ENCODE measurements around the gene WBP1L.
"Not testable (repeated sequence)": the region's sequence is repeated elsewhere in the genome, so short reads cannot be mapped to it uniquely, and the experiment has no call there.

WBP1L gene

GRCh38 chr10:102743588-102744373 lies at the start of gene WBP1L:
Gene WBP1L, plus strand, starts transcription at chr10:102743948. Its CDS starts 106 bp downstream, at chr10:102744054.
- DNase-seq (ENCODE audit: extremely low read depth, low read depth): peak; percentile 99
- peak within 1 kb of the TSS; percentile 71 for H3K4me3 ChIP-seq (replicated peaks; ENCODE audit: low read depth, low read length)
- TF ChIP-seq CTCF (IDR thresholded peaks at IDR 0.05; ENCODE audit: low read depth, low read length, missing control alignments): no peak

- DNase-seq (ENCODE audit: extremely low read depth, low read depth); H3K4me3 ChIP-seq (replicated peaks; ENCODE audit: low read depth, low read length): not testable (repeated sequence)
Observed at GRCh38 chr10:102695401-102695800, 48.3 kb upstream of the WBP1L start.

- H3K4me3 ChIP-seq (replicated peaks; ENCODE audit: low read depth, low read length): no peak overlapping the region
- TF ChIP-seq CTCF (IDR thresholded peaks at IDR 0.05; ENCODE audit: low read depth, low read length, missing control alignments): no peak
- DNase-seq (ENCODE audit: extremely low read depth, low read depth): no peak
Observed at GRCh38 chr10:102696736-102697135, 47.0 kb upstream of the WBP1L start.

- no peak overlapping the region for H3K4me3 ChIP-seq (replicated peaks; ENCODE audit: low read depth, low read length)
- no peak for DNase-seq (ENCODE audit: extremely low read depth, low read depth)
- no peak for TF ChIP-seq CTCF (IDR thresholded peaks at IDR 0.05; ENCODE audit: low read depth, low read length, missing control alignments)
Observed at GRCh38 chr10:102698894-102699293, 44.9 kb upstream of the WBP1L start.

- TF ChIP-seq CTCF (IDR thresholded peaks at IDR 0.05; ENCODE audit: low read depth, low read length, missing control alignments): no peak
- H3K4me3 ChIP-seq (replicated peaks; ENCODE audit: low read depth, low read length): no peak overlapping the region
- no peak for DNase-seq (ENCODE audit: extremely low read depth, low read depth)
Observed at GRCh38 chr10:102701272-102701671, 42.5 kb upstream of the WBP1L start.

- no peak for TF ChIP-seq CTCF (IDR thresholded peaks at IDR 0.05; ENCODE audit: low read depth, low read length, missing control alignments)
- no peak overlapping the region for H3K4me3 ChIP-seq (replicated peaks; ENCODE audit: low read depth, low read length)
- DNase-seq (ENCODE audit: extremely low read depth, low read depth): no peak
Observed at GRCh38 chr10:102701796-102702195, 42.0 kb upstream of the WBP1L start.

- DNase-seq (ENCODE audit: extremely low read depth, low read depth): no peak
- no peak overlapping the region for H3K4me3 ChIP-seq (replicated peaks; ENCODE audit: low read depth, low read length)
- TF ChIP-seq CTCF (IDR thresholded peaks at IDR 0.05; ENCODE audit: low read depth, low read length, missing control alignments): no peak
Observed at GRCh38 chr10:102702742-102703141, 41.0 kb upstream of the WBP1L start.

All from HFF-Myc (cell line).